HT1080 (cell line): ENCODE measurements around the gene SRPK2. TPM values are rescaled to one million over a fixed set of nuclear protein-coding genes. Genes with fewer than 3 reads are reported as not detected.
"Not testable (repeated sequence)": the region's sequence is repeated elsewhere in the genome, so short reads cannot be mapped to it uniquely, and the experiment has no call there.

Experiments
- DNase-seq: peaks from one replicate; pipeline ENCODE4 v3.0.0-alpha.2; 2015; ENCODE audit warnings: low read depth
- polyA plus RNA-seq, 2 experiments: library from polyadenylated mRNA; depleted of rRNA; stranded (reverse); fragments of >200 nt; gene quantifications; 2 replicates each; pipeline ENCODE4 v1.2.3, GENCODE V29; 2015
- total RNA-seq: library from RNA; depleted of rRNA; stranded (reverse); fragments of >200 nt; shearing (Covaris generic); gene quantifications from 2 replicates; pipeline ENCODE4 v1.2.3, GENCODE V29; 2014; rRNA removed

The SRPK2 gene
- total RNA-seq, result 28.2 and 32.0 TPM in 2 replicates
- 31.4 and 36.8 TPM in 2 replicates for polyA plus RNA-seq (2015; cell fraction: cytosol; rRNA removed)
- 35.1 and 35.8 TPM in 2 replicates for polyA plus RNA-seq (2015; cell fraction: nucleus; rRNA removed)

GRCh38 chr7:105388356-105389087 is at the start of gene SRPK2:
SRPK2 (minus strand) TSS chr7:105388921.
- DNase-seq, result peak; percentile 68

GRCh38 chr7:105438254-105438653 is 49.5 kb upstream of the SRPK2 start:
- DNase-seq, result no peak

- DNase-seq, result not testable (repeated sequence)
Observed at GRCh38 chr7:105437356-105437755, 48.6 kb upstream of the SRPK2 start.

GRCh38 chr7:105429746-105430612 is 41.3 kb upstream of the SRPK2 start:
- peak; percentile 23 for DNase-seq

- DNase-seq, result no peak
Observed at GRCh38 chr7:105426606-105427146, 38.0 kb upstream of the SRPK2 start.

GRCh38 chr7:105423987-105424386 is 35.3 kb upstream of the SRPK2 start:
- no peak for DNase-seq

- no peak for DNase-seq
Observed at GRCh38 chr7:105413887-105414437, 25.2 kb upstream of the SRPK2 start.

GRCh38 chr7:105410774-105411173 is 22.1 kb upstream of the SRPK2 start:
- not testable (repeated sequence) for DNase-seq

GRCh38 chr7:105409775-105410174 is 21.1 kb upstream of the SRPK2 start:
- DNase-seq, result not testable (repeated sequence)

- DNase-seq, result no peak
Observed at GRCh38 chr7:105408791-105409410, 20.2 kb upstream of the SRPK2 start.

- DNase-seq, result no peak
Observed at GRCh38 chr7:105403128-105403527, 14.4 kb upstream of the SRPK2 start.

GRCh38 chr7:105402221-105403095 is 13.7 kb upstream of the SRPK2 start:
- DNase-seq, result no peak

- DNase-seq, result peak; percentile 16
Observed at GRCh38 chr7:105399043-105399725, 10.5 kb upstream of the SRPK2 start.

- DNase-seq, result no peak
Observed at GRCh38 chr7:105396566-105396965, 7.8 kb upstream of the SRPK2 start.

GRCh38 chr7:105391429-105391828 is 2.7 kb upstream of the SRPK2 start:
- DNase-seq, result no peak

- DNase-seq, result no peak
Observed at GRCh38 chr7:105389889-105390288, 1.2 kb upstream of the SRPK2 start.

GRCh38 chr7:105389088-105389650 is 448 bp upstream of the SRPK2 start:
- DNase-seq, result peak; percentile 36

- DNase-seq, result peak; percentile 43
Observed at GRCh38 chr7:105387508-105388355, 989 bp downstream of the SRPK2 start.
